ENCODE measurements around the gene SRP9.
"Not testable (repeated sequence)": the region's sequence is repeated elsewhere in the genome, so short reads cannot be mapped to it uniquely, and the experiment has no call there.

The SRP9 gene

DNA sequence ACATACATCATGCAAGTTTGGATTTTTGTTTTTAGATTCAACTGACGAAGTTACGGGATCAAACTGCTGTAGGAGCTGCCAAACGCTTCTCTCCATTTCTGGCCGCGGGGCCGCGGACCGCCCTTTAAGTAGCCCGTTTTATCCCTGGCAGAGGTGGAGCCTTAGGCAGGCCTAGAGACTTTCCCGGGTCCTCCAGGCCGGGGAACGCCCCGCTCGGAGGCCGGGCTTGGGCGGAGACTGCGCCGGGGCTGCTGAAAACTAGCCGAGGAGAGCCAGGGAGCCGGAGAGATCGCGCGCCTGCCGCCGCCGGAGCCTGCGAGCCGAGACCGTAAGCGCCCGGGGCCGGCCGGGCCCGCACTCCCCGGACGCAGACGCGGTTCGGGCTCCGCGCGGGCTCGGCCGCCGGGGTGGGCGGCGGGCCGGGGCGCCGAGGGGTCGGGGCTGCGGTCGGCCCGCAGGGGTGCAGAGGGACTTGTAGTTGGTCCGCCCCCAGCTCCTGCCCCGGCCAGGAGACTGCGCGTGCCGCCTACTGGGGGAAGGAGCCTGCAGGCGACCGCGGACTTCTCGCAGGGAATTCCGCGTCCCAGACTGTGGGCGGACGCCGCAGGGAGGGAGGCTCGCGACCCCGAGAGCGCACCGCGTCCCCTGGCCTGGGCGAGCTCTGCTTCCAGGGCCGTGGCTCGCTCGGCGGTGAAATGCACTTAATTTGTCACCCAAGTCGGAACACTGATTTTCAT, 32.4 kb downstream of the SRP9 start, which contains the start of gene EPHX1:
Gene EPHX1, plus strand, starts transcription at position 283 of the 737 bp plus-strand sequence. CDS start 18,606 bp downstream, outside the sequence.
- peak within 1 kb of the TSS; percentile 68 for H3K27ac ChIP-seq
- TF ChIP-seq, protein P1, sequence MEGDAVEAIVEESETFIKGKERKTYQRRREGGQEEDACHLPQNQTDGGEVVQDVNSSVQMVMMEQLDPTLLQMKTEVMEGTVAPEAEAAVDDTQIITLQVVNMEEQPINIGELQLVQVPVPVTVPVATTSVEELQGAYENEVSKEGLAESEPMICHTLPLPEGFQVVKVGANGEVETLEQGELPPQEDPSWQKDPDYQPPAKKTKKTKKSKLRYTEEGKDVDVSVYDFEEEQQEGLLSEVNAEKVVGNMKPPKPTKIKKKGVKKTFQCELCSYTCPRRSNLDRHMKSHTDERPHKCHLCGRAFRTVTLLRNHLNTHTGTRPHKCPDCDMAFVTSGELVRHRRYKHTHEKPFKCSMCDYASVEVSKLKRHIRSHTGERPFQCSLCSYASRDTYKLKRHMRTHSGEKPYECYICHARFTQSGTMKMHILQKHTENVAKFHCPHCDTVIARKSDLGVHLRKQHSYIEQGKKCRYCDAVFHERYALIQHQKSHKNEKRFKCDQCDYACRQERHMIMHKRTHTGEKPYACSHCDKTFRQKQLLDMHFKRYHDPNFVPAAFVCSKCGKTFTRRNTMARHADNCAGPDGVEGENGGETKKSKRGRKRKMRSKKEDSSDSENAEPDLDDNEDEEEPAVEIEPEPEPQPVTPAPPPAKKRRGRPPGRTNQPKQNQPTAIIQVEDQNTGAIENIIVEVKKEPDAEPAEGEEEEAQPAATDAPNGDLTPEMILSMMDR (IDR thresholded peaks at IDR 0.05) = peak; percentile 78
- TF ChIP-seq ZFX (IDR thresholded peaks at IDR 0.05; ENCODE audit: borderline replicate concordance) = no peak

DNA sequence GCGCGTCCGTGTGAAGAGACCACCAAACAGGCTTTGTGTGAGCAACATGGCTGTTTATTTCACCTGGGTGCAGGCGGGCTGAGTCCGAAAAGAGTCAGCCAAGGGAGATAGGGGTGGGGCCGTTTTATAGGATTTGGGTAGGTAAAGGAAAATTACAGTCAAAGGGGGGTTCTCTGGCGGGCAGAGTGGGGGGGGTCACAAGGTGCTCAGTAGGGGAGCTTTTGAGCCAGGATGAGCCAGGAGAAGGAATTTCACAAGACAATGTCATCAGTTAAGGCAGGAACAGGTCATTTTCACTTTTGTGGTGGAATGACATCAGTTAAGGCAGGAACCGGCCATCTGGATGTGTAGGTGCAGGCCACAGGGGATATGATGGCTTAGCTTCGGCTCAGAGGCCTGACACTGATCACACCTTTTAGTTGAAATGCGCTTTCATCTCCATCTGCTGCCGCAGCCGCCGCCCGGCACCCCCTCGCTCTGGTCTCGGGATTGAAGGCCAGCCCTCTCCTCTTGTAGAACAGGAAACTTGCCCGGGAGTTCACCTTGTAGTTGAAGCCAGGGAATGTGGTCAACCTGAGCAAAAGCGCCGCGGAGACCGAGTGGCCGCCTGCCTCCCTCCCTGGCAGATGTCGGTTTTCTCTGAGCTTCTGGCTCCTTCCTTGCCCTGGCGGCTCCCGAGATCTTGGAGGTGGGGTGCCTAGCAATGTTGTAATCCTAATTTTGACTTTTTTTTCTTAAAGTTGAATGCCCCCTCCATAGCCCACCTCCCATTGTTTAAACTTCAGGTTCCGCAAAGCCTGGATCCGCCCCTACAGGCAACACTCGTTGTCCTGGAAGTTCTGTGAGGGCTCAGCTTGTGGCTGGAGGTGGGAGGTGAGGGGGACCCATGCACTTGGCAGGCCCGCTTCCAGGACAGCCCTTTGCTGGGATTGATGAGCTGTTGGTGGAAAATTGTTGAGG, 33.2 kb downstream of the SRP9 start:
- TF ChIP-seq, protein P1 (IDR thresholded peaks at IDR 0.05) = peak; percentile 36
- H3K27ac ChIP-seq = peak overlapping the region; percentile 68

DNA sequence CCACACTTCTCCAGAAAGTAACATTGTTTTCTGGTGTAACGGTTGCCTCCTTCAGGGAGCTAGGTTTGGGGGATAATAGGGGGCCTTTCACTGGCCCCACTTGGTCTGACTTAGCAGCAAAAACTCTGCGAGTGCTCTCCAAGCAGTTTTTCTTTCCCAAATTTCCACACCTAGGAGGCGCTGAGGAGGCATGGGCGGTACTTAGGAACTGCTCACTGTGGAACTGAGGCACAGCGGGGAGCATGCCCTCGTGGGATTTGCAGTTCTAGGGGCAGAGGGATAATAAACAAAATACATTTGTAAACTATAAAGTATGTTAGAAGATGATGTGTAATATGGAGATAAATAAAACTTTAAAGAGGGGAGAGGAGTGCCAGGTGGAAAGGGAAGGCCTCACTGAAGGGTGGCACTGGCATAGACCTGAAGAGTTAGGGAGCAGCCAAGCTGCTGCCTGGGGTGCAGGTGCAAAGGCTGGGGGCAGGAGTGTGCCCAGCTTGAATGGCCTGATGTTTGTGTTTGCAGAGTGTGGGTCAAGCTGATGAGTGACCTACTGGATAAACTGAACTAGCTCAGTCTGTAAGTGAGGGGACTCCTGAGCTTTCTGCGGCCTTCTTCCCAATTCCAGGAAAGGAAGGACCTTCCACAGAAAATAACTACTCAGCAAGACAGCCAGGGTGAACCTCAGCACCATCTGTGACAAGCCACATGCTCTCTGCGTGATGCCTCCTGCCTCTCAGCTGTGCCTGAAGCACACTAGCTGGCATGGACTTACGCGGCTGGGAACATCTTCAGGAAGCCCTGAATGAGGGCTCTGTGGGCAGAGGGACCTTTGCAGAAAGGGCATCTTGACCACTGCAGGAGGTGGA, 34.2 kb downstream of the SRP9 start:
- no peak overlapping the region for H3K27ac ChIP-seq
- TF ChIP-seq, protein P1 (IDR thresholded peaks at IDR 0.05) = peak; percentile 88
- TF ChIP-seq ZFX (IDR thresholded peaks at IDR 0.05; ENCODE audit: borderline replicate concordance) = no peak

DNA sequence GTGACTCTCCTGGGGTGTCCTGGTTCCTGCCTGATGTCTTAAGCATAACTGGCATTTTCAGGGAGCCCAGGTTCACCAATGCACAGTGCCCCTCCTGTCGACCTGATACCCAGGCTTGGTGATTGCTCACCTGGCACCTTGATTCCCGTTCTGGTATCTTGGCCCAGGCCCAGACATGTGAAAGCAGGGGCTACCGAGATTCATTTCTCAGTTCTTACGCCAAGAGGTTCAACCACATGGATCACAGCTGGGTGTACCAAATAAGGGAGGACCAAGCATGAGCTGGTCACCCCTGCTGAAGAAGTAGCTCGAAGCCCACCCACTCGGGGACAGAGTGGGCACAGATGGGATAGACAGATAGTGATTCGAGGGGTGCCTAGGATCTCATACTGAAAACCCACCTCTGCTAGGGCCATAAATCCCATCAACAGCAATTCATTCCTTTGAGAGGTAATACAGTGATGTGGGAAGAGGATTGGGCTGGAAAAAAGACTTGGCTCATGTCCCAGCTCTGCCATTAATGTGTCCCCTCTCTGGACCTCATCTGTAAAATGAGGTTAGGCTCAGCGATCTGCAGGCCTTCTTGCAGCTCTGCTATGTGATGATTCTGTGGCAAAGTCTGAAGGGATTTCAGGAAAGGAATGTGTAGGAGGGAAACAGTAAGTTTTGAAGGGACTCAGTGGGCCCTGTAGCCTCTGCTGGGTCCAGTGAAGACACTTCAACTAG, 35.0 kb downstream of the SRP9 start:
- H3K27ac ChIP-seq = no peak overlapping the region
- no peak for TF ChIP-seq ZFX (IDR thresholded peaks at IDR 0.05; ENCODE audit: borderline replicate concordance)
- TF ChIP-seq, protein P1 (IDR thresholded peaks at IDR 0.05) = no peak

DNA sequence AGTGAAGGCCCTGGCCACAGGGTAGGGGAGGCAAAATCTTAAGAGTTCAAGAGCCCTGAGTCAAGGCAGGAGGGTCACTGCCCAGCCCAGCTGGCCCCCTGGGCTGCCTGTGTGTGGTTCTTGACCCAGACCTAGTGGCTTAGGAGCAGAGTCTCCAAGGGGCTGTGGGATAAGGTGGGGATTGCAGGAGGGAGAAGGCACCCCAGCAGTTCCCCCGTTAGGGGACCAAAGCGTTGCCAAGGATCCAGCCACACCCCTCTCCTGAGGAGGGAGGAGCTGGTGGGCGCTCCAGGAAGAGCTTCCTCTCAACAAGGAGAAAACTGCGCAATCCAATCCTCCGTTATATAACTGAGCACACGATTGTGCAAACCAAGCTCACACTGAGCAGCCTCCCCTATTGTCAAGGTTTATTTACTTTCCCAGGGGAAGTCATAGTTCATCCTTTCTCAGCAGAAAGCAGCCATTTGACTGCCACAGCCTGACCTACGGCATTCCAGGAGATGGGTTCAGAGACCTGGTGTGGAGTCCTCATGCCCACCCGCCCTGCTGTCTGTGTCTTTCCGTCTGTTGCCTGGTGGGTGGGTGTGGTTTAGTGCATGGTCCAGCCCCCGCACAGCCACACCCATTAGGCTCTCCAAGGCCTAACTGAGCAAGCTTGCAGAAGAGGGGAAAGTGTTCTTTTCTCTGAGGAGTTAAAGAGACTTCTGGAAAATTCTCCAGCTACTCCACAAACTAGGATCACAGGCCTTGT, 35.8 kb downstream of the SRP9 start:
- TF ChIP-seq, protein P1 (IDR thresholded peaks at IDR 0.05) = no peak
- TF ChIP-seq ZFX (IDR thresholded peaks at IDR 0.05; ENCODE audit: borderline replicate concordance) = no peak
- no peak overlapping the region for H3K27ac ChIP-seq

DNA sequence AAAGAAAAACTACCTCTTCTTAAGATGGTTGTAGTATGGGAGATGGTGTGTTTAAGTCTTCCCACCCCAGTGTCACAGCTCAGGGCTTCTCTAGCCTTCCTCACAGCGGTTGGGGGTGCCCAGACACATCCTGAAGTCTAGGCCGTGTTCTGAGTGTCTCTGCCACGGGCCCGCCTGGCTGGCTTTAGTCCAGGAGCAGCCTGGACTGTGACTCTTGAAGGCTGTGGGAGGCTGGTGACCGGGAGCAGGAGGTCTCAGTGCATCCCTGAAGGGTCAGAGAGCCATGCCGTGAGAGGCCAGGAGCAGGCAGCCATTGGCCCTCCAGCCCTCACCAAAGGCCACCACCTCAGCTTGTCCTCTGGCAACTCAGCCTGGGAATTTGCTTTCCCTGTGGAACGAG, 36.8 kb downstream of the SRP9 start:
- TF ChIP-seq, protein P1 (IDR thresholded peaks at IDR 0.05) = no peak
- no peak for TF ChIP-seq ZFX (IDR thresholded peaks at IDR 0.05; ENCODE audit: borderline replicate concordance)

DNA sequence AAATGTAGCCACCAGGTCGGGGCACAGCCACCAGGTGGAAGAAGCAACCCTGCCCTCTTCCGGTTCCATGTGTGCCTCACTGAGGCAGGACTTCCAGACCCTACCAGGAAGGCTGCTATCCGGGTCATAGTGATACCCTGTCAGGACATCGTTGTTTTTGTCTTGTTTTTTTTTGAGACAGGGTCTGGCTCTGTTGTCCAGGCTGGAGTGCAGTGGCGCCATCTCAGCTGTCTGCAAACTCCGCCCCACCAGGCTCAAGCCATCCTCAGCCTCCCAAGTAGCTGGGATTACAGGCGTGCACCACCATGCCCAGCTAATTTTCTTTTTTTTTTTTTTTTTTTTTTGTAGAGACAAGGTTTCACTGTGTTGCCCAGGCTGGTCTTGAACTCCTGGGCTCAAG, 37.5 kb downstream of the SRP9 start:
- H3K27ac ChIP-seq = not testable (repeated sequence)

More for the DNA sequence above, 36.8 kb downstream of the SRP9 start:
- no peak overlapping the region for H3K27ac ChIP-seq
